HG03097 (cell line): ENCODE data around the gene AP2A2.

ENCODE experiments used
- ATAC-seq: cut with Tn5 transposase; IDR thresholded peaks from one replicate; pipeline ENCODE4 v1.9.1; 2021; ENCODE audit not compliant: unreplicated experiment, low FRiP score

The AP2A2 gene

GRCh38 chr11:1025410-1026162 lies 99.9 kb downstream of the AP2A2 start:
- ATAC-seq: no peak

GRCh38 chr11:1026163-1026450 lies 100.4 kb downstream of the AP2A2 start:
- ATAC-seq: no peak

GRCh38 chr11:1026641-1027482 lies 101.2 kb downstream of the AP2A2 start:
- ATAC-seq: no peak

- ATAC-seq: no peak
These were observed 102.0 kb downstream of the AP2A2 start for GRCh38 chr11:1027483-1028290.

GRCh38 chr11:1028291-1028540 lies 102.5 kb downstream of the AP2A2 start:
- ATAC-seq: no peak

GRCh38 chr11:1028616-1029015 lies 102.9 kb downstream of the AP2A2 start:
- no peak for ATAC-seq

- ATAC-seq: no peak
These were observed 103.4 kb downstream of the AP2A2 start for GRCh38 chr11:1029051-1029450.

GRCh38 chr11:1029654-1030053 lies 104.0 kb downstream of the AP2A2 start:
- no peak for ATAC-seq

GRCh38 chr11:1030086-1030485 lies 104.4 kb downstream of the AP2A2 start:
- no peak for ATAC-seq

- no peak for ATAC-seq
These were observed 104.9 kb downstream of the AP2A2 start for GRCh38 chr11:1030556-1030955.

GRCh38 chr11:1031121-1031899 lies 105.6 kb downstream of the AP2A2 start:
- no peak for ATAC-seq

GRCh38 chr11:1032310-1032891 lies 106.7 kb downstream of the AP2A2 start:
- no peak for ATAC-seq

- no peak for ATAC-seq
These were observed 107.5 kb downstream of the AP2A2 start for GRCh38 chr11:1033016-1033798.

- ATAC-seq: no peak
These were observed 108.3 kb downstream of the AP2A2 start for GRCh38 chr11:1034001-1034400.

GRCh38 chr11:1034456-1035295 lies 109.0 kb downstream of the AP2A2 start:
- no peak for ATAC-seq

GRCh38 chr11:1035577-1036283 lies 110.1 kb downstream of the AP2A2 start:
- no peak for ATAC-seq

- ATAC-seq: no peak
These were observed 110.7 kb downstream of the AP2A2 start, which contains the start of gene MUC6 for GRCh38 chr11:1036303-1036923. Gene MUC6 (minus strand): TSS chr11:1036718. CDS start chr11:1036655, 63 bp downstream.

- ATAC-seq: no peak
These were observed 111.3 kb downstream of the AP2A2 start for GRCh38 chr11:1036931-1037330.
